GM18951 (cell line): ENCODE results near the gene EMX1.

Experiments
- POLR2A ChIP-seq: IDR thresholded peaks from 4 replicates; pipeline ENCODE4 v1.6.1; 2011; ENCODE audit warnings: mild to moderate bottlenecking; ENCODE audit not compliant: insufficient read length, insufficient read depth; ENCODE audit errors: extremely low read depth
- in situ Hi-C: fragments of 300-500 bp; cut with MboI; formaldehyde crosslinking; loops from one replicate; pipeline ENCODE4 v1.12.0; 2022; ENCODE audit warnings: low sequenced_read_pairs, mixed read lengths, inconsistent platforms; ENCODE audit not compliant: unreplicated experiment

EMX1 gene

DNA sequence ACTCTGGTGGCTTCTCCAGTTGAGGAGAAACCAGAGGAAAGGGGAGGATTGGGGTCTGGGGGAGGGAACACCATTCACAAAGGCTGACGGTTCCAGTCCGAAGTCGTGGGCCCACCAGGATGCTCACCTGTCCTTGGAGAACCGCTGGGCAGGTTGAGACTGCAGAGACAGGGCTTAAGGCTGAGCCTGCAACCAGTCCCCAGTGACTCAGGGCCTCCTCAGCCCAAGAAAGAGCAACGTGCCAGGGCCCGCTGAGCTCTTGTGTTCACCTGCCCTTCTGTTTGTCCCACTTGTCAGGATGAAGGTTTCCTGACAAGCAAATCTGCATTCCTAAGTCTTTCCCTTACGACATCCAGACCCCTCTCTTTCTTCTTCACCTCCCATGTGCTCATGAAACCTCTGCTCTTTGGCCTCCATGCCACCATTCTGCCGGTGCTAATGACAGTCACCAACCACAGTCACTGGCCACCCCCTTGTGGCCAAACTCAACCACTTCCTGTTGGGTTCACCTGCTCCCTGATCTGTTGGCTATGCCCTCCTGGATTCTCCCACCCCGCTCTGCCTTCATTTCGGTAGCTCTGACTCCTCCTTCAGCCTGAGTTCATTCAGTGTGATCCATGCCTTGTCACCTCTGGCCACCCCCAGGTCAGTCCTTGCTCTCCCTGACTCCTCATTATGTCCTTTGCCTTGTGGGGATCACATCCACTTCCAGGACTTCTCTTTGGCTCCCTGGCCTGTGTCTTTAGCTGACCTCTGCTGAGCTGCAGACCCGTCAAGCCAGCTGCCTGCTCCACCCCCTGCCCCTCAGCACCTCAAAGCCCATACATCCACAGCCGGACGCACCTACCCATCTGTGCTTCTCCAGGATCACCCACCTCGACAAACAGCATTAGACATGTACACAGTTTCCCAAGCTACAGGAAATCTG lies 17.6 kb downstream of the EMX1 start:
- in situ Hi-C loops, result no loop called here

DNA sequence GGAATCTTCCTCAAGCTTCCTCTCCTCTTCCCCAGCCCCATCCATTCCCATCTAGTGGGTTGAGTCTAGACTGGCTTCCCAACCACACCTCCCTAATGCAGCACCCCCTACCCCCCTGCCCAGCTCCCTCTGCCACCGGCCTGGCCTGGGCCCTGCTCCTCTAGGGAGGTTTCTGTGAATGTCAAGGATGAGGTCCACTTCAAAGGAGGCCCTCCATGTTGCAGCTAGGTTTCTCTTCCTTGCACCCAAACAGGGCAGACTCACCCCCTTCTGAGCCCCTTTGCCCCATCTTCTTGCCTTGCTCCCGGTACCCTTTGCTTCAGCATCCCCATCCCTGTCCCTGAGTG lies 18.3 kb downstream of the EMX1 start:
- in situ Hi-C loops, result no loop called here

More for the DNA sequence above, 17.6 kb downstream of the EMX1 start:
- TF ChIP-seq POLR2A, result no peak

DNA sequence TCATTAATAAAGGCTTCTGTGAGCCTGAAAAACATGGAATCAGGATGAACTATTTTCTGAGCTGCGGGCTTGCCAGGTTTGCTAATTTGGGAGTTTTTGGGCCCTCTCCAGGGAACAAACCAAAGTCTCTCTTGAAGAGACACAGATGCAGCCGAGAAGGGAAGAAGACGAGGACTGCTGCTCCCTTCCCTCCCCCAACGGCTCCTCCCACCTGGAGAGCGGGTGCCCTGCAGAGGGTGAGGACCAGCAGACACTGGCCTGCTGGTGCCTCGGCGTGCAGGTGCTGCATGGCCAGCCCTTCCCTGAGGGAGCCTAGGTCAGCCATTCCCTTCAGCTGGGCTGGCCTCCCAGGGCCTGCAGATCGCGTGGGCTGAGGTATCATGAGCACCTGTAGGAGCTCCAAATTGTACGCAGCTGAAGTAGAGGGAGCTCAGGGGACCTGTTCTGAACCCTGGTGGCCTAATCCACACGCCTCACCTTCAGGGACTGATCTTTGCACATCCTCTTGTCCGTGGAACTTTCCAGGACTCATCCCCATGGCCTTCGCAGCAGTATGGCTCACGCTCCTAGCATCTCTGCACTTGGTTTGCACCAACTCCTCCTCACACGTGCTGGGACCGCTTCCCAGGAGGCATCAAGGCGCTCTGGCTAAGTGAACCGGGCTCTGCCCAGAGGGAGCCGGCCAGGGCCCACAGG lies 19.5 kb downstream of the EMX1 start:
- no peak for TF ChIP-seq POLR2A
- in situ Hi-C loops, result no loop called here

More for the DNA sequence above, 18.3 kb downstream of the EMX1 start:
- no peak for TF ChIP-seq POLR2A

DNA sequence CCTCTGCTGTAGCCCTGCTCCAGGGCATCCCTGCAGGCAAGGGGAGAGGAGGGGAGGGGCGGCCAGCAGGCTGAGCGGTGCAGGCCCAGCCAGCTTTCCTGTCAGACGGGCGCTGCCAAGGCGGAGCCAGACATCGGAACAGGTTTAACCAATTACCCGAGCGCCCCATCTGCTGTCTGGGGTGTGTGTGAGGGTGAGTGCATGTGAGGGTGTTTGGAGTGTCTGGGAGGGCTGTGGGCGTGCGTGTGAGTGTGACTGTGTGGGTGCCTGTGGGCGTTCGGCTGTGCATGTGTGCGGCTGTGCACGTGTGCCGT lies 20.0 kb downstream of the EMX1 start:
- no peak for TF ChIP-seq POLR2A
- in situ Hi-C loops, result no loop called here

DNA sequence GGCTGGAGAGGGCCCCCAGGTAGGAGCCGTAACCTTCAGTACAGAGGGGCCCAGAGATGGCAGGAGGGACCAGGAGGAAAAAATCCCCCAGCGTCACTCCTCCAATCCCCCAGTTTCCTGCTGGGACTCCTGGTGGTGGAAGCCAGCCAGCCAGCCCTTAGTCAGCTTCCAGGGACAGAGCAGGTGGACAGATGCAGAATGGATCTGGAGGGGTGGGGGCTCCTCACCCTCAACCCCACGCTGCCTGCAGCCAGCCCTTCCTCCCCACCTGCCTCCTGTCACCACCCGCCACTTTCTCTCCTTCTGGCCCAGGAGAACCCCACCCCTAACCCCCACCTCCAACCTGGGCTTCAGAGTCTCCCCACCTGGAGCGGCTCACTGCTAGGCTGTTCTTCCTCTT lies 21.1 kb downstream of the EMX1 start:
- in situ Hi-C loops, result no loop called here
- TF ChIP-seq POLR2A, result no peak

DNA sequence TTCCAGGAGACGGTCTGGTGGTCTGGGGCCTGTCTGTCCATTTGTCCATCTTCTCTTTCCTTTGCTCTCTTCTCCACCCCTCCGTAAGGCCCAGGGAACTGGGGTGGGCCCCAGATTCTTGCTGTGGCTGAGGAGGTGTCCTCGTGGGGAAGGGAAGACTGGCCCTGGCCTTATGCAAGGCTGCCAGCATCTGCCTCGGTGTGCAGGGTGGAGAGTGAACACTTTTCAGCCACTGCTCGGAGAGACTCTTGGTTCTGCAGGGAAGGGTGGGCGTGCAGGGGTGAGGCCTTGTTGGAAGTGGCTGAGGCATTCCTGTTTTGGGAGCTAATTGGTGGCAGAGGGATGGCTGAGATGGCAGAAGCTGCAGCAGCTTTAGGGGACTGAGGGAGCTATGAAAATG lies 23.0 kb downstream of the EMX1 start:
- in situ Hi-C loops, result no loop called here
- TF ChIP-seq POLR2A, result no peak

DNA sequence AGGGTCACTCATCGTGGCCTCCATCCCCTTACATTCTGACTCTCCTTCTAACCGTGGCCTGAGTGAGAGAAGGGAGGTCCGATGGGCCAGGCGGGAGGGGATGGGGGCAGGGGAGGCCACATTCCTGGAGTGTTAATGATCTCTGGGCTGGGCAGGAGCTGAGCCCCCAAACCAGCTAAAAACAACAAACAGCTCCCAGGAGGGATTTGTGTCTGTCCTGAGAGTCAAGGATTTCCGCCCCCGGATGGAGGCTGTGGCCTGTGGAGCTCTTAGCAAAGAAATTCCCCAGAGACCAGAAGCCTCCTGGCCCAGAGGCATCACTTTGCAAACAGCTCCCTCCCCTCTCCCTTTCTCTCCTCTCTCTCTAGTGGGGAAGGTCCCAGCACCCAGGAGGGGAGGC lies 23.5 kb downstream of the EMX1 start:
- in situ Hi-C loops, result no loop called here
- TF ChIP-seq POLR2A, result no peak

DNA sequence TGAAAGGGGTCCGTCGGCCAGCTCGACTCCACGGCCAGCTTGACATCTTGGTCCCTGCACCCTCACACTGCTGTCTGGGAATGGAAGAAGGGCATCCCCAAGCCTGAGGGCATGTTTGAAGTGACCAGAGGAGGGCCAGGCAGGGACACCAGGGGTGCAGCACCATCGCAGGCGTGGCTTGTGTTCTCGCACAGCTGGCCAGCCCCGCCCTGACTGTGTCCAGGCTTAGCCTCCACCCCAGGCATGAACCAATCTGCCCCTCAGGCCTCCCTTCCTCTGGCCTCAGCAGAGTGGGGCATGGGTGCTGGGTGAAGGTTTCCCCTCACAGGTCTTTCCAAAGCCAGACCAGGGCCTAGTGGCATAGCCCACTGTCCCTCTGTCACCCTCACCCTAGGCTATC lies 25.0 kb downstream of the EMX1 start:
- in situ Hi-C loops, result no loop called here

DNA sequence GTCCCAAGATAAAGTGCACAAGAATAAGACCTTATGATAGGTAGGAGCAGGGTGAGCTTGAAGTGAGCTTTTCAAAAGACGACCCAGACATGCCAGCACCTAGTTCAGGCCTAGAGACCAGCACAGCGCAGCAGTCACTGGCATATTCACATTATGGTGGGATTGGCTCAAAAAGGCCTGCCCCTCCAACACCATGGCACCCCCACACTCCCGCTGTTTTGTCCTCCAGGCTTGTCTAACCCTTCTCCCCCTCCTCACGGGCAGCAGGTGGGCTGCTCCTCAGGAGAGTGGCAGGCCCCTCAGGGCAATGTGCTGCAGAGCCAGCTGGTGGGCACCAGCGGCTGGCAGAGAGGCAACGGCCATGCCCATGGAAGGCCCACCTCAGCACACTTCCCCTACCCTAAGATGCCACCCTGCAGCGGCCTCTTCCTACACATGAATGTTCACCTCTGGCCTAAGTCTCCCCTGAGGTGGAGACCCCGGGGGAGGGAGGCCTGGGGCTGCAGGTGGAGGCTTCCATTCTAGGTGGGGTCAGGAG lies 25.6 kb downstream of the EMX1 start:
- in situ Hi-C loops, result no loop called here
- TF ChIP-seq POLR2A, result no peak

More for the DNA sequence above, 25.0 kb downstream of the EMX1 start:
- TF ChIP-seq POLR2A, result no peak

DNA sequence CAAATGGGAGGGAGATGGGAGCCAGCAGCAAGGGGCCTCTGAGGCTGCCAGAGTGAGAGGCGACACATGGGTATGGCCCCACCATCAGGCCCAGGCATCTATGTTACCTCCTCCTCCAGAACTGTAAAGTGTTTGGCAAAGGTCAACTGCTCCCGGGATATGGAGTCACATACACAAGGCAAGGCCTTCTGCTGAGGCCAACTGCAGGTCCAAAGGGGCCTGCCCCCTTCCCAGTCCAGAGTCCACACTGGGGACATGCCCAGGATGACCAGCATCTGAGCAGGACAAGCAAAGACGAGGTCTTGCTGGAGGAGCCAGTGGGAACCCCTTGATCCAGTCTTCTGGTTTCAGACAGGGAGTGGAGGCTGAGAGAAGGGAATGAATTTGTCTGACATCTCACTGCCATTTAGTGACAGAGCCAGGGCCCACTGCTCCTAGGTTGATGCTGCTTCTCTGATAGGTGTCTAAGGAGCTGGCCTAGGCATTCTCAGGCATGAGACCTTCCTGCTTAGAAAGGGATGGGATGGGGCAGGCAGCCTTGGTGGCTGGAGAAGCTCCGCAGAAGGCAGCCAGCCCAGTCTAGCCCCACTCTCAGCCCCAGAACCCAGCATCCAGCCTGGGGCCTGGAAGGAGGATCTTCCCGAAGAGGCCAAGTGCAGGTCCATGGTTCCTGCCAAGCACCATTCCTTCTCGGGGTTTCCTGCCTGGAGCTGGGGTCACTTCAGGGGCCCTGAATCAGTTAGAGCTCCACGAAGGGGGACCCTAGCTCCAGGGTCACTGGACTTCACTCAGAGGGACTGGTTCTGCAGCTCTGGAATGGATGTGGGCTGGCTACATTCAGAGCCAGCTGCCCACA lies 26.4 kb downstream of the EMX1 start:
- in situ Hi-C loops, result no loop called here
- no peak for TF ChIP-seq POLR2A

DNA sequence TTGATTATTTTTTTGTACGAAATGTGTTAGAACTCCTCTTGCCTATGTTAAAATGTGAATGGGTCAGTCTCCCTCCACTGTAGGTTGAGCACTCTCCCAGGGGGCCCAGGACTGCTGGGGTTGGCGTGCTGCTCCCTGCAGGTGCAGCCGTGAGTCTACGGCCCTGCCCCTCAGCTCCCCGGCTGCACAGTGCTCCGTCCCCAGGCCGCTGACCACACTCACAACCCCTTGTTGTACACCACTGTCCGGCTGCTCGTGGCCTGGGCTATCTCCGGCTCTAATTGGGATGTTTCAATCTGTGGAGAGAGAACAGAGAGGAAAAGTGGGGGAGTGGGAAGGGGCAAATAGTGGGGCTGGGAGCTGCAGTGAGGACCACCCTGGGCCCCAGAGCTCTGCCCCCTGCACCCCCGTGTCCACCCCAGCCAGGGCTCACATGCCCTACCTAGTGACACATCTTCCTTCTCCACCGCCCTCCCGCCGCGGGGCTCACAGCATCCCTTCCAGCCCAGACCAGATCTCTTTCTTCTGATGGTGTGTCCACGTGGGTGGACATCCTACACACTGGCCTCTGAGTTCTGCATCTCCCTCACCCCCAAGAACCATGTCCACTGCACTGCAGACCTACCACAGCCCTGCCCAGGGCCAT lies 27.6 kb downstream of the EMX1 start:
- TF ChIP-seq POLR2A, result no peak
- in situ Hi-C loops, result no loop called here

DNA sequence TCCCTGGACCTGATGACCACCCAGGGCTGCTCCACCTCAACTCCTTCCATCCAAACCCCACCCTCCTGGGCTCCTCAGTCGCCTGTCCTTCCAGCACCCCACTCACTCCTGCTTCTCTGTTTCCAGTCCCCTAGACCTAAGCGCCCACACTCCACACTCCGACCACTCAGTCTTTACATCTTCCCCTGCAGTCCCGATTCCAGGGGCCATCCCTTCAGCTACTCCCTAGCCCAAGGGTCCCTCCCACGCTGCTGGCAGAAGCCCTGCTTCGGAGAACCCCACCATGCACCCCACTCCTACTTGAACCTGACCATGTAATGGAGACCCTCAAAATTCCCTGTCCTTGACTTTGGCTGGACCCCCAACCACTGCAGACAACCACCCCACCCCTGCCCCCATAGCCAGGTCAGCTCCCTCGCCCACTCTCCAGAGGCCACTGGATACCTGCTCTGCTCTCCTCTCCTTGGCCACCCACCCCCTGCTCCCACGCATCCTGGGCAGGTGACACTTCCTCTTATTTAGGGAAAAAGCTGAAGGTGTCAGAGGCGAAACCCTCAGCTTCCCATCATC lies 28.2 kb downstream of the EMX1 start:
- in situ Hi-C loops, result no loop called here
- no peak for TF ChIP-seq POLR2A
